CD4-positive, CD25-positive, alpha-beta regulatory T cell (primary cell): ENCODE data around the gene RPL10. TPM values are rescaled to one million over a fixed set of nuclear protein-coding genes. Genes with fewer than 3 reads are reported as not detected.
A peak's percentile ranks its signal among the peaks of the same experiment; 100 is the strongest.
"Not testable (repeated sequence)": the region's sequence is repeated elsewhere in the genome, so short reads cannot be mapped to it uniquely, and the experiment has no call there.

Experiments
- ATAC-seq, 2 donors: fragments of 150-1000 bp; cut with Tn5 transposase; one replicate each; pipeline ENCODE4 v1.10.0; 2021; ENCODE audit warnings: low read depth in 2 of 2, moderate number of reproducible peaks in 2 of 2, moderate library complexity in 1 of 2
- DNase-seq, 3 donors: peaks; one replicate each; pipeline versions ENCODE4 v3.0.0 to v3.0.0-alpha.2; 2012 to 2022; ENCODE audit warnings: mixed read lengths in 1 of 3
- H3K27ac ChIP-seq: one replicate; pipeline ENCODE4 v1.7.0; 2013; ENCODE audit warnings: mild to moderate bottlenecking, low read length; ENCODE audit not compliant: insufficient read depth, poor library complexity, severe bottlenecking
- H3K27me3 ChIP-seq: one replicate; pipeline ENCODE4 v1.7.0; 2013; ENCODE audit warnings: low read length; ENCODE audit not compliant: control insufficient read depth, insufficient read depth
- H3K36me3 ChIP-seq: one replicate; pipeline ENCODE4 v1.7.0; 2013; ENCODE audit warnings: mild to moderate bottlenecking, low read length, moderate library complexity; ENCODE audit not compliant: control insufficient read depth, insufficient read depth
- H3K4me1 ChIP-seq: 2 replicates; pipeline ENCODE4 v1.7.0; 2013; ENCODE audit warnings: mild to moderate bottlenecking, low read length; ENCODE audit not compliant: insufficient read depth, control insufficient read depth, poor library complexity, severe bottlenecking
- H3K4me3 ChIP-seq: one replicate; pipeline ENCODE4 v1.7.0; 2013; ENCODE audit warnings: low read depth, mild to moderate bottlenecking, low read length, moderate library complexity
- H3K9me3 ChIP-seq, 2 experiments: 1 replicate in 1 of 2; 2 replicates in 1 of 2; pipeline ENCODE4 v1.7.0; 2013; ENCODE audit warnings: low read length in 2 of 2, mild to moderate bottlenecking in 1 of 2, moderate library complexity in 1 of 2; ENCODE audit not compliant: control insufficient read depth in 2 of 2
- H3K27ac Mint-ChIP-seq, 3 donors: one replicate each; pipeline ENCODE4 v1.8.0; 2020 to 2022; ENCODE audit warnings: mild to moderate bottlenecking in 3 of 3, mixed read lengths in 3 of 3, moderate library complexity in 2 of 3
- H3K27me3 Mint-ChIP-seq: one replicate; pipeline ENCODE4 v1.8.0; 2022; ENCODE audit warnings: mild to moderate bottlenecking, mixed read lengths
- H3K36me3 Mint-ChIP-seq: one replicate; pipeline ENCODE4 v1.8.0; 2020; ENCODE audit warnings: mixed read lengths
- H3K4me1 Mint-ChIP-seq, 4 donors: one replicate each; pipeline ENCODE4 v1.8.0; 2020 to 2022; ENCODE audit warnings: mixed read lengths in 4 of 4, mild to moderate bottlenecking in 1 of 4
- H3K4me3 Mint-ChIP-seq, 4 donors: one replicate each; pipeline ENCODE4 v1.8.0; 2020 to 2022; ENCODE audit warnings: mild to moderate bottlenecking in 4 of 4, mixed read lengths in 4 of 4, moderate library complexity in 3 of 4
- H3K9me3 Mint-ChIP-seq, 7 donors: one replicate each; pipeline ENCODE4 v1.8.0; 2020 to 2022; ENCODE audit warnings: mixed read lengths in 7 of 7, mild to moderate bottlenecking in 3 of 7, moderate library complexity in 2 of 7
- polyA plus RNA-seq, 4 donors: library from polyadenylated mRNA; unstranded; fragments of 300-500 nt; fragmentation: Illumina TruSeq; gene quantifications; one replicate each; pipeline ENCODE4 v1.2.3, GENCODE V29; 2021
- total RNA-seq: library from RNA; stranded (reverse); gene quantifications from one replicate; pipeline ENCODE4 v1.2.3, GENCODE V29; 2022

The RPL10 gene
- total and polyA plus RNA-seq, 5 donors from 2014 or later = 3,877 to 6,073 (median 4,330) TPM

GRCh38 chrX:154380787-154381186, 17.4 kb upstream of the RPL10 start:
- Mint-ChIP-seq H3K4me3 (peak overlapping the region; percentile 83 to 98 (median 91)), H3K36me3 (no peaks in the 10 kb centered on the region), H3K27ac (peak overlapping the region; percentile 85 to 92 (median 91)), H3K4me1 (peaks cover 0 to 24% (median under 1%) of the 10 kb centered on the region in 4 donors), H3K9me3 (peaks cover 0 to 3% (median 0%) of the 10 kb centered on the region in 7 donors), H3K27me3 (no peaks in the 10 kb centered on the region)
- DNase-seq = no peak
- no peaks in the 10 kb centered on the region for H3K27me3 ChIP-seq
- H3K36me3 ChIP-seq = peaks cover 4% of the 10 kb centered on the region
- H3K4me1 ChIP-seq = peaks cover 25% of the 10 kb centered on the region
- H3K27ac ChIP-seq = peak overlapping the region; percentile 98
- no peak for ATAC-seq
- H3K9me3 ChIP-seq = no peaks in the 10 kb centered on the region
- H3K4me3 ChIP-seq = no peak overlapping the region

DNA sequence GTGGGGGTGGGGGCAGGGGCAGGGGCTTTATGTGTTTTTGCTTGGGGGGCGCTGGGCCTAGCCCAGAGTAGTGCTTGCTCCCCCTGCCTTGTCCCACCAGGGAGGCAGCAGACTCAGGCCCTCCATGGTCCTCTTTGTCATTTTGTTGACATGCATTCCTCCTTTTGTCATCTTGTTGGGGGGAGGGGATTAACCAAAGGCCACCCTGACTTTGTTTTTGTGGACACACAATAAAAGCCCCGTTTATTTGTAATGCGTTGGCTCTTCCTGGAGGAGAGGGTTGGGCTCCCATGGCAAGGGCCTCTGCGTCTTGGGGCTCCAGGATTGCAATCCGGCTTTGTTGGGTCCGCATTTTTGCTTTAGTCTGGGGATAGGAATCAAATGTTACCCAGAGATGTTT, 16.9 kb upstream of the RPL10 start:
- Mint-ChIP-seq H3K4me1 (peaks cover 0 to 23% (median under 1%) of the 10 kb centered on the region in 4 donors), H3K9me3 (peaks cover 0 to 3% (median 0%) of the 10 kb centered on the region in 7 donors), H3K36me3 (no peaks in the 10 kb centered on the region), H3K27me3 (no peaks in the 10 kb centered on the region), H3K4me3 (peak overlapping the region in 1 of 4 donors; percentile 93), H3K27ac (peak overlapping the region in 1 of 3 donors; percentile 91)
- Histone ChIP-seq H3K9me3 (no peaks in the 10 kb centered on the region), H3K27me3 (no peaks in the 10 kb centered on the region), H3K4me3 (no peak overlapping the region), H3K4me1 (peaks cover 25% of the 10 kb centered on the region), H3K36me3 (peaks cover 4% of the 10 kb centered on the region), H3K27ac (no peak overlapping the region)
- no peak for ATAC-seq
- no peak for DNase-seq

DNA sequence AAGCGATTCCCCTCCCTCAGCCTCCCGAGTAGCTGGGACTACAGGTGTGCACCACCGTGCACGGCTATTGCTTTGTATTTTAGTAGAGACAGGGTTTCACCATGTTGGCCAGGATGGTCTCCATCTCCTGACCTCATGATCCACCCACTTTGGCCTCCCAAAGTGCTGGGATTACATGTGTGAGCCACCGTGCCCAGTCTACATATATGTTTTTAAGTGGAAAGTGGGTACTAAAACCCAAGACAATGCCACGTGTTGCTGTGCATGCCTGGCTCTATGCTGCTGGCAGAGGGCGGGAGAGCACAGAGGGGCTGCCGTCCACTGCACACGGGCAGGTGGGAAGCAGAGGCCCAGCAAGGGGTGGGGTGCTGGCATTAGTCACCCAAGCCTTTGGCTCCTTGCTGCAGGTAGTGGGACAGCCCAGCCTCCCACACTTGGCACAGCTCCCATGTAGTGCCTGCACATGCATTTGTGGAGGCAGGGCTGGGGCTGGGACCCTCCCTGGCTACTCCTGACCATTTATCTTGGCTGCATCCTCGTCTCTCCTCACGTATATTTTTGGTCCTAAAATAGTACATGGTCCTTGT, 15.6 kb upstream of the RPL10 start:
- Mint-ChIP-seq H3K27me3 (no peaks in the 10 kb centered on the region), H3K27ac (no peak overlapping the region), H3K36me3 (no peaks in the 10 kb centered on the region), H3K9me3 (peaks cover 0 to 2% (median 0%) of the 10 kb centered on the region in 7 donors), H3K4me3 (peak overlapping the region in 2 of 4 donors; percentile 73 to 93), H3K4me1 (peaks cover 0 to 14% (median under 1%) of the 10 kb centered on the region in 4 donors)
- peaks cover 18% of the 10 kb centered on the region for H3K4me1 ChIP-seq
- no peak for DNase-seq
- H3K27ac ChIP-seq = no peak overlapping the region
- H3K4me3 ChIP-seq = no peak overlapping the region
- peaks cover 4% of the 10 kb centered on the region for H3K36me3 ChIP-seq
- H3K9me3 ChIP-seq = no peaks in the 10 kb centered on the region
- no peaks in the 10 kb centered on the region for H3K27me3 ChIP-seq
- no peak for ATAC-seq

DNA sequence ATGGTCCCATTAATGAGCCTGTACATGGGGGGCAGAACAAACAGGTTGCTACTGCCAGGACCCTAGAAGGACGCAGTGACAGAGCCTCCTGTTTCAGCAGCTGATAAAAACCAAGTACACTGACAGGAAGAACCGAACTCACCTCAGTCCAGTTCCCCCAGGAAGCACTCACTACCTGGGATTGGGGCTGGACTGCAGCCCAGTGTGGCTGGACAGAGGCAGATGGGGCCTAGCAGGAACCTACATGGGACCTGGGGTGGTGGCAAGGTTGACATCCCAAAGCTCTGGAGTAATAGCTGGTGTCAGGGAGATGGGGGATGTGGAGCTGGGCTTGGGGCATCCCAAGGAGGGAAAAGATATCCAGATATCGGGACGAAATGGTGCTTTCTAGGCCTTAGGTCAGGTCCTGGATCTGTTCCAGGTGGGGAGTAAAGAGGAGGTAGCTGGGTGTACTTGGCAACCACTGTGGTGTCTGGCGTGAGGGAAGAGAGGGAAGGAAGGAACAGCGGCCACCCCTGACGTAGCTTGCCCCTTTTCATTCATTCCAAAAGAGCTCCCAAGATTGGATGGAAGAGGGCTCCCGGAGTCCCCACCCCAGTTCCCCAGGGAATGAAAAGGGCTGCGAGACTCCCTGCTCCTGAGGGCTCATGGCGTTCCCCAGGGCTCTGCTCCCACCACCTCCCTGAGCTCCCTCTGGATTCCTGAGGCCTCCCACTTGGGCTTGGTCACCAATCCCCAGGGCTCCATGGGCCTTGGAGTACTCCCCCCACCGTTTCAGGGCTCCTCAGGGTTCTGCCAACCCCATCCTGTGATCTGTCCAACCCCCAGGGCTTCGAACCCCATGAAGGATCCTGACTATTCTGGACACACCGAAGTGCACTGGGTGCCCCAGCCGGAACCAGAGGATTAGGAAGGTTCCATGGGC, 14.6 kb upstream of the RPL10 start:
- ATAC-seq (no peak), DNase-seq (no peak)
- Mint-ChIP-seq H3K4me3 (peak overlapping the region in 1 of 4 donors; percentile 93), H3K9me3 (peaks cover 0 to 2% (median 0%) of the 10 kb centered on the region in 7 donors), H3K27me3 (no peaks in the 10 kb centered on the region), H3K27ac (no peak overlapping the region), H3K4me1 (peaks cover 0 to 12% (median under 1%) of the 10 kb centered on the region in 4 donors), H3K36me3 (no peaks in the 10 kb centered on the region)
- no peak overlapping the region for H3K4me3 ChIP-seq
- peaks cover 4% of the 10 kb centered on the region for H3K36me3 ChIP-seq
- H3K27ac ChIP-seq = no peak overlapping the region
- no peaks in the 10 kb centered on the region for H3K9me3 ChIP-seq
- H3K27me3 ChIP-seq = no peaks in the 10 kb centered on the region
- peaks cover 10% of the 10 kb centered on the region for H3K4me1 ChIP-seq

GRCh38 chrX:154384284-154384892, 13.8 kb upstream of the RPL10 start:
- Mint-ChIP-seq H3K27me3 (no peaks in the 10 kb centered on the region), H3K27ac (peak overlapping the region in 1 of 3 donors; percentile 55), H3K4me3 (no peak overlapping the region), H3K4me1 (peaks cover 0 to 12% (median under 1%) of the 10 kb centered on the region in 4 donors), H3K36me3 (no peaks in the 10 kb centered on the region), H3K9me3 (peaks cover 0 to 2% (median 0%) of the 10 kb centered on the region in 7 donors)
- no peak for DNase-seq
- H3K27me3 ChIP-seq = no peaks in the 10 kb centered on the region
- H3K4me3 ChIP-seq = no peak overlapping the region
- no peaks in the 10 kb centered on the region for H3K9me3 ChIP-seq
- H3K36me3 ChIP-seq = peaks cover 4% of the 10 kb centered on the region
- ATAC-seq = no peak
- H3K27ac ChIP-seq = no peak overlapping the region
- H3K4me1 ChIP-seq = peaks cover 10% of the 10 kb centered on the region

GRCh38 chrX:154388094-154388493, 10.1 kb upstream of the RPL10 start:
- H3K9me3 Mint-ChIP-seq, H3K27me3 ChIP-seq, H3K27ac ChIP-seq, H3K27ac Mint-ChIP-seq, H3K27me3 Mint-ChIP-seq, DNase-seq, H3K4me1 ChIP-seq, H3K36me3 Mint-ChIP-seq, H3K4me1 Mint-ChIP-seq, H3K9me3 ChIP-seq, H3K4me3 ChIP-seq, H3K36me3 ChIP-seq, H3K4me3 Mint-ChIP-seq: not testable (repeated sequence)
- peak; percentile 29 to 33 for ATAC-seq

GRCh38 chrX:154388649-154389048, 9.5 kb upstream of the RPL10 start:
- not testable (repeated sequence) for H3K27me3 Mint-ChIP-seq, H3K27ac ChIP-seq, H3K27me3 ChIP-seq, H3K4me3 ChIP-seq, DNase-seq, H3K9me3 ChIP-seq, H3K4me1 Mint-ChIP-seq, ATAC-seq, H3K27ac Mint-ChIP-seq, H3K4me3 Mint-ChIP-seq, H3K4me1 ChIP-seq, H3K9me3 Mint-ChIP-seq, H3K36me3 ChIP-seq, H3K36me3 Mint-ChIP-seq
